Activated T-cell treated with anti-CD3 and anti-CD28 coated beads, Interleukin-2, amount 50 U/mL, for 48 hours (primary cell): ENCODE measurements around the gene OR2C3.
"Not testable (repeated sequence)": the region's sequence is repeated elsewhere in the genome, so short reads cannot be mapped to it uniquely, and the experiment has no call there.

Experiments
- DNase-seq, 2 experiments: peaks; one replicate each; pipeline ENCODE4 v3.0.0-alpha.2; 2020

OR2C3 gene

GRCh38 chr1:247517795-247518612 lies 18.2 kb downstream of the OR2C3 start:
- DNase-seq, result peak in 1 of 2 experiments; percentile 21

GRCh38 chr1:247506831-247507230 lies 29.4 kb downstream of the OR2C3 start:
- DNase-seq, result no peak

DNA sequence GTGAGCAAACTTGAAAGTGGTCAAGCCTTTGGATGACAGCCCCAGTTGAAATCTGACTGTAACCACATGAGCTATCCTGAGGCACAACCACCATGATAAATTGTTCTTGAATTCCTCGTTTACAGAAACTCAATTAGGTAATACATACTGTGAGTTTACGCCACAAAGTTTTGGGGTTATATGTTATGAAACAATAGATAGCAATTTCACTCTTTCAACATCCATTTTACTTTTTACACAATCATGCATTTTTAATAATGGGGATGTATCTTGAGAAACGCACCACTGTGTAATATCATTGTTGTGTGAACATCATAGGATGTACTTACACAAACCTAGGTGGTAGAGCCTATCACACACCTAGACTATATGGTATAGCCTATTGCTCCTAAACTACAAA lies 35.4 kb downstream of the OR2C3 start:
- DNase-seq, result no peak

GRCh38 chr1:247496581-247497285 lies 39.5 kb downstream of the OR2C3 start:
- DNase-seq, result no peak

DNA sequence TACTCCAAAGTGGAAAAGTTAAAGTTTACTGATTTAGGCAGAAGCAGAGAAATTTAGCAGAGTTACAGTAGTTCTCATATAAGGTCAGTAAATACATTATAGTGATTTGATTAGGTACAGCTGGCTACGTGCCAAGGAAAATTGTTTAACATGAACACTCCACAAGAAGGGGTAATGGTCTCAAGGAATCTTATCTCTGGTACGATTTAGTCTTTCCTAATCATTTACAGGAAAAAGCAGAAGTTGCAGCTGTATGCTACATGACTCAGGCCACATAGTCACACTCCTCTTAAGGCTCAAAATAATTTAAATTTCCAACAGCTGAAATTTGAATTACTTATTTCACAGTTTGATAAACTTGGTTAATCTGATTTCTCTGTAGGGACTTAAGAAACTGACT lies 41.5 kb downstream of the OR2C3 start:
- no peak for DNase-seq

- no peak for DNase-seq
Measured at GRCh38 chr1:247493106-247493505, 43.1 kb downstream of the OR2C3 start.

GRCh38 chr1:247491328-247491727 lies 44.9 kb downstream of the OR2C3 start:
- DNase-seq, result no peak

GRCh38 chr1:247487057-247487456 lies 49.2 kb downstream of the OR2C3 start:
- DNase-seq, result peak; percentile 23 to 35

- DNase-seq, result no peak
Measured at GRCh38 chr1:247482747-247483146, 53.5 kb downstream of the OR2C3 start.

- not testable (repeated sequence) for DNase-seq
Measured at GRCh38 chr1:247476328-247477058, 59.7 kb downstream of the OR2C3 start.

GRCh38 chr1:247475793-247476192 lies 60.4 kb downstream of the OR2C3 start:
- DNase-seq, result no peak
